Stimulated activated CD4-positive, alpha-beta T cell treated with anti-CD3 and anti-CD28 coated beads, Interleukin-1b, Interleukin-23, amount 100 ng/mL, for 1 hour (primary cell): ENCODE results near the gene CEBPG.

Source experiments
- DNase-seq, 2 donors: peaks; one replicate each; pipeline ENCODE4 v3.0.0-alpha.2; 2020; ENCODE audit warnings: low read depth in 2 of 2

Gene CEBPG

DNA sequence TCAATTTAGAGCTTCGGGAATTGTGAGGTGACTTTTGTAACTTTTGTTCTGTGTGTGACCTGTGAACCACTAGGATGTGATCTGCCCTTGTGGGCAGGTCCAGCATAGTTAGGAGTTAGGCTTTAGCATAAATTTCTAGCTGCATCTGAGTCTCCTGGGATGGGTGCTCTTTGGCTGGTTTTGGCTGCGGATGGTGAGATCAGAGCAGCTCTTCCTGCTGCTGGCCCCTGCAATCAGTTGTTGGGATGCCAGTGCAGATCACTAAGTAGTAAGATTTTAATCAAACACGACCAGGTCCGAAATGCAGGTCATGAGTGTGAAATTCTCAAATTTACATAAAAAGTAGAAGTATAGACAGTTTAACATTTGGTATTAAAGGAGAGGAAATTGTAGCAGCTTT is 8.5 kb downstream of the CEBPG start:
- no peak for DNase-seq

DNA sequence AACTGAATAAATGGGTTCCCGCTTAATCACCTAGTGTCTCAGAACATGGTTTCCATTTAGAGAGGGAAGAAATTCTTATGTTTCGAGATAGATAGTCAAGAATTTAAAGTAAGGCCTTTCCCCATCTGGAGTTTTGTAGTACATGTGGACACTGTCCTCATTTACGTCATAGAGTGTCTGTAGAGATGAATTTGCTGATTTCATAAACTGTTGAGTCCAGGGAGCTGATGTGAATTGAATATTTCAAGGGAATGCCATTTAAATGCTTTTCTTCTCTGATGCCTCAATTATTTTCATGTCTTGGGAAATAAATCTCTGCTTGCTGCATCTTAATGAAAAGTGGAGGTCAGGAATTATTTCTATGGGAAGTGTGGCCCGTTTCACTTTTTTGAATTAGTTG is 9.5 kb downstream of the CEBPG start:
- no peak for DNase-seq

DNA sequence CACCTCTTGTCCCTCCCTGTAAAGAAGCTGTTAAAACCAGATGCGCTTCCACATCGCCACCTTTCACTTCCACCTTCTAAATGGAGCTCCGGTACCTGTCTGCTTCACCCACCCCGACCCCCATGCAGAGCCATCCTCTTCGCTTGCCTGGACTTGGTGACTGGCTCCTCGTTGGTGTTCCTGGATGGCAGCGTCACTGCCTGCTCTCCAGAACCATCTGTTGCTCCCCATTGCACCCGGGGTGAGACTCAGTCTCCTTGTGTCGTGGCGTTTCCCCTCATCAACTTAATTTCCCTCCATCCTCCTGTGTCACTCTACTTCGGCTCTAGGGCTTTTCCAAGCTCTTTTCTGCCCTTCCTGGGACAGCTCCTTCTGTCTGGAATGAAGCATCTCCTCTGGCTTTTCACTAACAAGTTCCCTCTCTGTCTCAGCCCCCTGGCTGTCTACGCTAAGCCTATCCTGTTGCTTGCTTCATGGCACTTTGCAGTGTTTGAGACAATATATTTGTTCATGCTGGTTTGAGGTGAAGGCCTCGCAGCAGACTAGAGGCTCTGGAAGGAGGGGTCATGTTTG is 10.3 kb downstream of the CEBPG start:
- DNase-seq = no peak

DNA sequence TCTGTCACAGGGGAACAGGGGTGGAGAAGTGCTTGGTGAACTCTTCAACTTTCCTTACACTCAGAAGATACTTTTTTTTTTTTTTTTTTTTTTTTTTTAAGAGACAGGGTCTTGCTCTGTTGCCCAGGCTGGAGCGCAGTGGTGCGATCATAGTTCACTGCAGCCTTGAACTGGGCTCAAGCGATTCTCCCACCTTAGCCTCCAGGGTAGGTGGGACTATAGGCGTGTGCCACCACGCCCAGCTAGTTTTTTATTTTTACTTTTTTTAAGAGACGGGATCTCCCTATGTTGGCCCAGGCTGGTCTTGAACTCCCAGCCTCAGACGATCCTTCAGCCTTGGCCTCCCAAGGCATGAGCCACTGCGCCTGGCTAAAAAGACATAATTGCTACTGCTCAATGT is 11.5 kb downstream of the CEBPG start:
- no peak for DNase-seq

DNA sequence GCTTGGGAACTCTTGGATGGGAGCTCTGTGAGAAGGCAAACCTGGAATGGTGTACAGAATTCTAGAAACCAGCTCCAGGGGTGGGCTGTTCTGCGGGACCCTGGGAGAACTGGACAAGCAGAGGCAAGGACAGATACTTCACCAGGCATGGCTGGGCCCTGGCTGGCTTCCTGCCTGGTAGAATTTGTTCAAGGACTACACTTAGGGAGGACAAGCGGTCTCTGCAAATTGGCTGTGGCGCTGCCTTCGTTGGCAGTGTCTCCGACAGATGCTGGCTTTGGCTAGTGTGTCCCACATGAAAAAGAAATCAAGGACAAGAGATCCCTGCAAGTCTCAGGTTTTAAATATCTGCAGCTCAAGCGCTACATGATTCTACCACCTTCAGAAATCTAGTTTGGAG is 12.4 kb downstream of the CEBPG start:
- no peak for DNase-seq

DNA sequence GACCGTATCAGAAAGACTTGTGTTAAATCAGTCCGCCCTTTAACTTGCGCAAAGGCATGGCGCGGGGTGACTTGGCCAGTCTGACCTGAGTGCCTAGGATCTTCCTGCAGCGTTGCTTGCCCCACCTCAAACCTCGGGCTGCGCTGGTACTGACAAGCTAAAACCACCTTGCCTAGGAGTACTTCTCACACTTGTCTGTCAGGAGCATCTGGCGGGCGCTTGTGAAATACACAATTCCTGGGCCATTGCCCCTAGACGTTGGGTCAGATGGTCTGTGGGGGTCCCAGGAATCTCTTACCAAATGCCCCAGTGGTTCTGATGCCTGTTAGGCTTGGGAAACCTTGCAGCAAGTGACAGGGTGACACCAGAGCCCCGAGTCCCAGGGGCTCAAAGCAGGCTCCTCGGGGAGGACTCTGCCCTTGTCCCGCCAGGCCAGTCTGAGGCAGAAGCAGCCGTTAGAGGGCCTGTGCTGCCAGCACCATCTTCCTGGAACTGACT is 12.9 kb downstream of the CEBPG start:
- DNase-seq = no peak

DNA sequence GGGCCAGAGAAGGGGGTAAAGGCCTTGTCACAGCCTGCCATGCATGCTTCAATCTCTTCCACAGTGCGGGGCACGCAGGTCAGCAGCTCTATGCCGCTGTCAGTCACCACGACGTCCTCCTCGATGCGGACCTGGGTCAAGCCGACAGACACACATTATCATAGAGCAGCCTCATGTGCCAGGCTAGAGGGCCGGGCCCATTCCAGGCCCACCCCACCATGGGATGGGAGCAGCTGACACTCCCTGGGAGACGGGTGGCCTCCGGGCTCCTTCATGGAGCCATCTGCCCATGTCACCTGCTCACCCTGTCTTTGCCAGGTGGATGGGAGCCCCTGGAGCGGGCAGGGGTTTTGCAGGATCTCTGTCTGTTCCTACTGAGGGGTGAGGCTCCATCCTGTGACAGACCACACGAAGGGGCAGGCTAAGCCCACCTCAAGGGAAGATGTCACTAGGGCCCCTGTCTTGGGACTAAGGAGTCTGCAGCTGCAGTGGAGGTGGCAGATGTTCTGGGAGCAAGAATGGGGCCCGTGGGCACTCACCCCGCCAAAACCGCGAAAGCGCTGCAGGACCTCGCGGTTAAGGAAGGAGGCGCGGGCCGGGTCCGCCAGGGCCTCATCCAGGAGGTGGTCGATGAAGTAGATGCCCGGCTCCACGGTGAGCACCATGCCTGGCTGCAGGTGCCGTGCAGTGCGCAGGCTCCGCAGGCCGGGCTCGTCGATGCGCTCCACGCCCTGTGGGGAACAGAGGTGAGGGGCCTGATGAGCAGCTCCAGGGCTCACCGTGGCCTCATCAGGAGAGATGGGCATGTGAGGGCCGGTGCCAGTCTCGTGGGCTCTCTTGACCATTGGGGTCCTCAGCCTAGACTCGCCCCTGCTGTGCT is 14.1 kb downstream of the CEBPG start:
- no peak for DNase-seq

DNA sequence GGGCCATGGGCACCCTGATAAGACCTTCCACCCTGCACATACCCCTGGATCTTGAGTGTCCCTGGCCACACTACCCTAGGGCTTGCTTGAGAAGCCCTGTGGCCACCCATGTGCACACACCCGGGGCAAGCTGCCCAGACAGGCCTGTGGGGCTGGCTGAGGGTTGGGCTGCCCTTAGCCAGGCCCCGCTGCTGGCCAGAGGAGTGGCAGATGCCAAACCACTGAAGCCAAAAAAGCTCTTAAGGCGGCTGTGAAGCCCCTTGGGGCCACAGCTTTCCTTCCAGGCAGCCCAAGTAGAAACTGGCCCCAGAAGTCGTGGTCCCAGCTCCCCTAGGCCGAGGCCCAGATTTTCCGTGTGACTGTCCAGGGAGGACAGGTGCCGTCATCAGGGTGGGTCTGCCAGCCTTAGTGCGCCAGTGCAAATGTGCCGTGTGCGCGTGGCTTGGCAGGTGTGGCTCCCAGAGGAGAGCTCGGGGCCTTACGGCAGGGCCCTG is 14.8 kb downstream of the CEBPG start:
- DNase-seq = no peak

DNA sequence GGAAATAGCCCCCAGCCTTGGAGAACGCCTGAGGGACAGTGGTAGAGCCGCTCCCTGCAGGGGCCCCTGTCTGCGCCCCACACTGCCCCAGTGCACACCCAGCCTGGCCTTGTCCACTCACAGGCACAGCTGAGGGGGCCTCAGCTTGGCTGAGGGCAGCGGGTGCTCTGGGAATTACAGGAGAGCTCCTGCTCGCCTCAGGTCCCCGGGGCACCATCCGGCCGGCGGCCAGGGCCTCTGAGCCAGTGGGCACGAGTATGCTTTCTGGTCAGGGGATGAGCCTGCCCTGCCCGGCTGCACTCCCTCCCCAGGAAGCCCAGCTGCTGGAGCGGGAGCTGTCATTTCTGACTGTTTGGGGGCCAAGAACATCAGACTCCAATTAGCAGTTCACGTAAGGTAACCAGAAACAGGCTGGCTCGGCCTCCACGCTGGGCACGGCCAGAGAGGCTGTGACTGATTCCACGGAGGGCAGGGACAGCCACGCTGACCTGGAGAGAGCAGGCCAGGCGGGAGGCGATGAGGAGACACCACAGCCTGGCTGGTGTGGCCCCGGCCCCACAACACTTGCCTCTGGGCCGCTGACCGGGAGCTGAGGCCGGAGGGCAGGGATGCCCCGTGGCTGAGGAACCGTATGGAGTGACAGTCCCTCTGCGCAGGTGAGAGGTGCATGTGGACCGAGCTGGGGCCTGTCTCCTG is 15.4 kb downstream of the CEBPG start:
- DNase-seq = no peak

DNA sequence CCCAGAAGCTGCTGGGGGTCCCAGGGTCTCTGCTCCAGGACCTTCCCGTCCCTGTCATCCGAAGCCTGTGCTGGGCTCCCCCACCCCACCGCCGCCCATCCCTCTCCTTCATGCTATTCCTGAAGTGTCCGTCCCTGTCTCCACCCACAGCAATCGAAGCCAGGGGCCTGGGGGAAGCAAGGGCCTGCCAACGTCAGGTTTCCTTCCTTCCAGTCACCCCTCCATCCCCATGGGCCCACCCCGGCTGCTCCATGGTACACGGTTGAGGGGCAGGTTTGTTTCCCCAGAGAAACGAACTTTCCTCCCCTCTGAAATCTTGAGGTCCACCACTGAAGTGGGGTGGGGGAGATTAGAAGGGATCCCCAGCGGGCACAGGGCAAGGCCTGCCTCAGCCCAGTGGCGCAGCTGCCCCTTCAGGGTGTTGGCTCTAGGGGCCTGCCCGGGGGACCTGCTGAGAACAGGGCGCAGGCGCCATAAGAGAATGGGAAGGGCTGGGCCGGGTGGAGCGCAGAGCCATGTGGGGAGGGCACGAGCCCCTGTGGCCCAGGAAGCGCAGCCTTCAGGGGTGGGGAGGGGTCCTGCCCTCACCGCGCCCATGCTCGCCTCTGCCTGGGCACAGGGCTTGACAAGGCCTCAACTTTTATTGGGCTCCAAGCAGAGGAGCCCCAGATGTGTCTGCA is 16.1 kb downstream of the CEBPG start:
- no peak for DNase-seq

DNA sequence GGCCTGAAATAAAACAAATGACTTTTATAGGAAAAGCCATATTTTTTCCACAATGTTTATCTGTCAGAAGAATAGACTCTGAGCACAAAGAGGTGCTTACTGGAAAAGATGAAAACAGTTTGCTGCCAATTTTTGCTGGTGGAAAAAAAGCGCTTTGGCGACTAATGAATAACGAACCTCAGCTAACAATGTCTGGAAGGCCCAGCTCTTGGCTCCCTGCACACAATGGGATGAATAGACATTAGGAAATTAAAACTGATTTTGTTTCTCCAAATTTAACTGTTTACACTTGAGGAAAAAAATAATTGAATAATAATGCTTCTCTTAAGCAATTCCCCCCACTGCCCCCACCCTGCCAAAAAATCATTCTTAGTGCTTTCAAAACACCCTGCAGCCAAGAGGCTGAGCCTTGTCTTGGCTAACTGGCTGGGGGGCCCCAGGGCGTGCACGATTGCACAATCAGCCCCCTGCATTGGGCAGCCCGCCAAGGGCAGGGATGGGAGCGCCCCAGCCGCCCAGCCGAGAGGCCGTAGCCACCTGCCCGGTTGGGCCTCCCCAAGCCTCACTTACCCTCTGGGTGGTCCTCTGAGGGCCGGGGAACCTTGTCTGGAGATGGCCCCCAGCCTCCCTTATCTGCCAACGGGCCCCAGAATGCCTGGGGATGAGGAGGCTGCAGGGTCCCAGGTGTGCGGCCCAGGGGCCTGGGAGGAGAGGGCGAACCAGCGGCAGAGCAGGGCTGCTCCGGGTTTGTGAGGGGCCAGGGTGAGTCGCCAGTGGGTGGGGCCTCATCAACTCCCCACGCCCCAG is 16.8 kb downstream of the CEBPG start:
- no peak for DNase-seq

DNA sequence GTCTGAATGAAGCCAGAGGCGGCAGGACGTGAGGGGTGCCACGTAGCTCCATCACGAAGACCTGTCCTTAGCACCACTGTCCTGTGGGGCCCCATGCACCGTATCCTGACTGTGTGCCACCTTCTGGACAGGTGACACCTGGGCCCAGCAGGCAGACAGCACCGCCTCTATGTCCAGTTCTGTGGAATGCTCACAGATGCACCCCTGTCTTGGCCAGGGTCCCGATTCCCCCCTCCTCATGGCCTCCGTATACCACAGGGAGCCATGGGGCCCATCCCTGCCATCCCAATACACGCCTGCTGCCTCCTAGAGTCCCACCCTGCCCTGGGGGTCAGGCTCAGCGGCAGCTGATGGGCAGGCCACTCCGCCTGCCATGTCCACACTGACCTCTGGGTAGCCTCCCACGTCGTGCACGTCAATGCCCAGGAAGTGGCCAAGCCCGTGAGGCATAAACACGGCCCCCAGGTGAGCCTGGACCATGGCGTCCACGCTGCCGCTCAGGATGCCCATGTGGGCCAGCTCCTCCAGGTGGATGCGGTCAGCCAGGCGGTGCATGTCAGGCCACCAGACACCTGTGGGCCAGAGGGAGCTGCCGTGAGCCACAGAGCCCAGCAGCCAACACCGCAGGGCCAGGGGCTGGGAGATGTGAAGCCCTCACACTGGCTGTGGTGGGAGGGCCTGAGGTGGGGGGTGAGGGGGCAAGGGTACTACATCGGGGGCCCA is 17.6 kb downstream of the CEBPG start:
- DNase-seq = no peak

DNA sequence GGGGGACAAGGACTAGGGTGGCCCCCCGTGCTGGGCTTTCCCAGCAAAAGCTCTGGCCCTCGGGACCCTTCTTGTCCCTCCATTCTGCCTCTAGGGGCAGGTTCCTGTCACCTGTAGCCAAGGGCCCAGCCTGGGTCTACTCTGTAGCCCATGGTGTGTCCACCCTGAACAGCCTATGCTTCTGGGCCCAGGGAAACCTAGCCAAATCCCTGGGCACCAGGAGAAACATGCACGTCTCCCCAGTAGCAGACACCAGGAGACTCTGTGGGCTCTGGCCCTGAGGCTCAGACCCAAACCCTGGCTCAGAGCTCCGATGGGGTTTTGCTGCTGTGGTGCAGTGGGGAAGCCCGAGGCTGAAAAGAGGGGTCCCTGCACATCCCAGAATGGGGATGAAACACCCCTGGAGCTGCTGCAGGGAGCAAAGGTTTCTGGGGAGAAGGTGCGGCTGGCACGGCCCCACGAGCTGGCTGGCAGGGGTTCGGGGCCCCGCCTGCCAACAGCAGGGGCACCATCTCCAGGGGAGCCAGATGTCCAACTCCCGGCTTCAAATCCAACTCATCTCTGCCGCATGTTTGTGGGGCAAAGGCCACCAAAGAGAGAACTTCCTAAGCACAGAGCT is 18.2 kb downstream of the CEBPG start:
- no peak for DNase-seq

DNA sequence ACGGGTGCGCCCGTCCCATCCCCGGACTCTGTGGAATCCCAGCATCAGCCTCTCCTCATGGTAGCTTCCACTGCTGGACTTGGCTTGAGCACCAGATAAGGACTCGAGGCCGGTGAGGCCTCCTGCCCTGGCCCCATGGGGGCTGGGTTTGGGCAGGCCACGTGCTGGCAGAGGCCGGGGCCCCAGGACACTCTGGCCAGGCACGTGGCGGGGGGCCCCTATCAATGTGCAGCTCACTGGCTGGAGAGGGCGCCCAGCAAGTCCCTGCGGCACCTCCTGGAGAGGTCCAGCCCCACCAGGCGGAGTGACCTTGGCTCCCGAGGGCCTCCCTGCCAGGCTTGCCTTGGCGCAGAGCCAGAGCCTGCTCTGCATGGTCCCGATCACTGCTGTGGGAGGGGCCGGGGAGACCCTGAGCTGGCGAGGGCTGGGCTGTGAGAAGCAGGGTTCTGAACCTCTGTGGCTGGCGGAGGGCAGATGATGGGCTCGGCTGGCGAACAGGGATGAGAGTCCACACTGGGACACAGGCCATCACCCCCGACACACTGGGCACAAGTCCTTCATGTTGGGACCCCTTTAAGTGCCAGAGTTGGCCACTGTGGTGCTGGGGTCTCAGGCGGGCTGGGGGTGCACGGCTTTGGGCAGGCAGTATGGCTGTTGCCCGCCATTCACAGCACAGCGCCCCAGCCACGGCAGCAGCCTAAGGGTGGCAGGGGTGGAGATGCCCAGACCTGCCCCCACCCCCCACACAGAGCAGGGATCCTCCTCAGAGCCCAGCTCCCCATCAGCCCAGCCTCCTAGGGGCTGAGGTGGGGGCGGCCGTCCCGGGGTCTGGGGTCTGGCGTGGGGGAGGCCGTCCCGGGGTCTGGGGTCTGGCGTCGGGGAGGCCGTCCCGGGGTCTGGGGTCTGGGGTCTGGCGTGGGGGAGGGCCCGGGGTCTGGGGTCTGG is 19.1 kb downstream of the CEBPG start:
- DNase-seq = no peak

DNA sequence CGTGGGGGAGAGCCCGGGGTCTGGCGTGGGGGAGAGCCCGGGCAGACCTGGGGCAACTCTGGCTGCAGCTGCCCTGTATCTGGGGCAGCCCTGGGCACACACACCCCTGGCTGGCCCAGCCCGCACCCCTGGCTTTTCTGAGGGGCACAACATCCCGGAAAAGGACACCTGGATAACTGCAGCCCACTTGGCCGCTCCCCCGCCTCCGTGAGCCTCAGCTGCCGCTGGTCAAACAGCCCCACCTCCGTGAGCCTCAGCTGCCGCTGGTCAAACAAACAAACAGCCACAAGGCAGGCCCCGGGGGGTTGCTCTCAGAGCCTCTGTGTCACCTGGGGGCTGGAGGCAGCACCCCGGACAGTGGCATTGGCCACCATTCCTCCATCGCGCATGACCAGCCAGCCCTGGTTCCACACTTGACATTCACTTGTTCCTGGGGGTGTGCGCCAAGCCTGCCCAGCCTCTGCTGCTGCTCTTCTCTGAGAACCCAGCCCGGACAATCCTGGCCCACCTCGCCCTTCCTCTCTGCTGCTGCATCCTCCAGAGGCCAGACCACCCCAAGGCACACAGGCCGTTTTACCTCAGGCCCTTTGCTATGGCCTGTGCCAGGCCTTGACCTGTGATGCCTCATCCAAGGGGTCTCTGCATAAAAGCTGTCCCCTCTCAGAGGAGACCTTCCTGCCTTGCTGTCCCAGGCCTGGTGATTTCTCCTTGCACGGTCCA is 19.9 kb downstream of the CEBPG start:
- no peak for DNase-seq

DNA sequence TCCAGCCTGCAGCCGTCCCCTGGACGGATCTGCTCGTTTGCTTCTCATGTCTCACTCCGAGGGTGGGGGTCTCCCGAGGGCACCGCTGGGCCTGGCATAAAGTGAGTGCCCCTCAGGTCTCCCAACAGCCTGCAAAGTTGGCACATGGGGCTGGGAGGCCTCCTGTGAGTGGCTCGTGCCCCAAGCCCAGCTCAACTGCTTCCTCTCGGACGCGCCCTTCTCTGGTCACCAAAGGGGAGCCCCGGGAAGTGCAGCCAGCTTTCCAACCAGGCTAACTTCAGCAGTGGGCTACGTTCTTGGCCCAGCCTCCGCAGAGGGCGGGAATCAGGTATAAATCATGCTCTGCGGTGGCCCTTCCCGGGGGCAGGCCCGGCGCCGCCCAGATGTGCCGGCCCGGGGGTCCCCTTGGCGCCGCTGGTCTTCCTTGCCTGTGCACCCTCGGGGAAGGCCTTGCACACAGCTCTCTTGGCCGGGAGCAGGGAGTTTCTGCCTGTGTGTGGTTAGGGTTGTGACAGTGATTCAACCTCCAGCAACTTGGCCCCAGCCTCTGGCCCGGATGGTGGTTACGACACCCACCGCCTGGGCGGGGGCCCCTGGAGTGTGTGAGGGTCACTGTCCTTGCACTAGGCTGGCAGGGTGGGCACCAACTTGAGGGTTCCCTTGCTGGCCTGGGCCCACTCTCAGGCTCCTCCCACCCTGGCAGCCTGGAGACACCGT is 20.7 kb downstream of the CEBPG start:
- DNase-seq = no peak

DNA sequence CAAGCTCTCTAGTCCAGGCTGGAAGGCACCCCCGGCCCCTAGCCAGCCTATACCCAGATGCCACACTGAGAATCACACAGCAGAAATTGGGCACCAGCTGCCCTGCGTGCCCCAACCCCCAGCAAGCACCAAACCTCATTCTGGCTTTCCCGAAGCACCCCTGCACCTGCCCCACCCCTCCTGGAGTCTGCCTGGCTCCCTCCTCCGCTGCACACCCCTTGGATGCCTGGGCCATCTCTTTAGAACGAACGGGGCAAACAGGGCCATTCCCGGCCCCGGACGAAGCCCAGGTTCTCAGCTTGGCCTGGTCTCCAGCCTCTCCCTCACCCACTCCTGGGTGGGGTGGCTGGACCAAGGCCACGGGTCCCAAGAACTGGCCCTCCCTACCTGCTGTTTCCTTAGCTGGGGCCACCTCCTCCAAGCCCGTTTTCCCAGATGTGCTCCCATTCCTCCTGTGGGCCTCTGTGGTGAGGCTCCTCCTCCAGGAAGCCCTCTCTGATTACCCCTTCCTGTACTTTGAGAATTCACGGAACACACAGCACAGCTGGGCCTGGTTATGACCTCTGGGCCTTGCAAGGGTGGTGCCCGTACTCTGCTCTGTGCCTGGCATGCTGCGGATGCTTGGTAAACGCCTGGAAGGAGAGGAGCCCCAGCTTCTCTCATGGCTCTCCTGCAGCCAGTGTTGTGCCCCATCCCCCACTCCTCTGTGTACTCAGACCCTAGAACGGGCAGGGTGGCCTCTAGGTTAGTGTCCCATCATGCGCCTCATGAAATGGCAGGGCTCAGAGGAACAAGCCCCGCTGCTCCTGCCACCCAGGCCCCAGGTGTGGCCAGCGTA is 21.4 kb downstream of the CEBPG start:
- no peak for DNase-seq
